GM12878 (cell line): Measurements from ENCODE around the gene TARBP1. TPM values are rescaled to one million over a fixed set of nuclear protein-coding genes. Genes with fewer than 3 reads are reported as not detected.

Source experiments
- BRCA1 ChIP-seq: IDR thresholded peaks from 2 replicates; pipeline ENCODE4 v1.6.1; 2011; ENCODE audit warnings: low read depth, low read length, improper control_type of control experiment
- CUX1 ChIP-seq: IDR thresholded peaks from 2 replicates; pipeline ENCODE4 v1.6.1; 2012; ENCODE audit warnings: improper control_type of control experiment, low read depth, low read length; ENCODE audit not compliant: insufficient replicate concordance
- MYC ChIP-seq: IDR thresholded peaks from 2 replicates; pipeline ENCODE4 v1.6.1; 2011; ENCODE audit warnings: mild to moderate bottlenecking, low read length, moderate library complexity, inconsistent platforms; ENCODE audit not compliant: insufficient read depth, insufficient replicate concordance, insufficient read length, severe bottlenecking
- ZBTB33 ChIP-seq: fragments of 450-650 bp; IDR thresholded peaks from 2 replicates; pipeline ENCODE4 v1.6.1; 2017; ENCODE audit warnings: mild to moderate bottlenecking
- polyA plus RNA-seq, 11 experiments: library from polyadenylated mRNA; depleted of rRNA in 4 of 11; unstranded in 6 of 11; stranded (reverse) in 5 of 11; fragments of >200 nt; fragmentation: Nextera tagmentation in 4 of 11; fragmentation: Illumina TruSeq in 1 of 11; extraction: Ambion mirVana in 4 of 11; extraction: Trizol in 1 of 11; gene quantifications; 1 replicate in 1 of 11; 2 replicates in 10 of 11; pipeline versions ENCODE4 v1.2.1 to v1.2.3, GENCODE V29; 2011 to 2016; ENCODE audit warnings: inconsistent platforms in 2 of 11, missing spikeins in 2 of 11, low read depth in 1 of 11
- total RNA-seq, 4 experiments: library from RNA; depleted of rRNA in 3 of 4; stranded (reverse); fragments of >200 nt in 3 of 4; fragmentation: Illumina TruSeq in 1 of 4; extraction: Trizol in 1 of 4; gene quantifications; 2 replicates each; pipeline versions ENCODE4 v1.2.1 to v1.2.3, GENCODE V29; 2013 to 2021

TARBP1 gene
- total and polyA plus RNA-seq, 10 of the 15 experiments (the other 5 are each of a cell fraction or from before 2014, with no cell fraction given) = 10.8 to 94.4 (median 35.3) TPM

GRCh38 chr1:234458352-234459017, 20.5 kb downstream of the TARBP1 start (continued):
- TF ChIP-seq CUX1 = no peak
- TF ChIP-seq MYC = no peak
- TF ChIP-seq ZBTB33 = no peak
- TF ChIP-seq BRCA1 = no peak
